Measurements from ENCODE around the gene ACAA1.
A peak's percentile ranks its signal among the peaks of the same experiment; 100 is the strongest.
"Not testable (repeated sequence)": the region's sequence is repeated elsewhere in the genome, so short reads cannot be mapped to it uniquely, and the experiment has no call there.

Gene ACAA1

DNA sequence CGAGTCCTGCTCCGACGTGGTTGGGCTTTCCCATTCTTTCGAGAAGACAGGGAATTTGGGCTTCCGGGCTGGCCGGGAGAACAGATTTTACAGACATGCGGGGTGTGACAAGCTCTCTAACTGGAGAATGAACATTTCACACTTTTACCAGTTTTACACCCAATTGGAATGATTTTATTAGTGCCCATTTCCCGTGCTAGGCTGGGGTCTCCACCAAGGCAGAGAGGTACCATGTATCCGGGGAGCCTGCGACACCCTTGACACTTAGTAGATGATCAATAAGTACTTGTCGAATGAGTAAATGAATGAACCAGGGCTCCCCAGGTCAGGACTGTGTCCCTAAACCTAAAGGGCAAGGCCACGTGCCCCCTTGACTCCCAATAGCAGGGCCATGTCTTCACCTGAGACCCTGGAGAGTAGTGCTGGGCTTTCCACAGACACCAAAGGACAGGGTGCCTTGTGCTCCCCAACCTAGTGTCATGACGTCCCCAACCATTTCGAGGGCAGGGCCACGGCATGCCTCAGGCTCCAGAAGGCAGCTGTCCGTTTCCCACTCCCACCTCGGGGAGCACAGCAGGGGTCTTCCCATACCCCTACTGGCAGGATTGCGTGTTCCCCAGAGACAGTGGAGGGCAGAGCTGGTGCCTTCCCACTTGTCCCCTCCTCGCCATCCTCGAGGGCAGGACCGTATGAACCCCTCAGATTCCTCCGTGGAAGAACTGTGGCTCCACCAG is 855 bp upstream of the ACAA1 start:
- peak in 1 of 2 donors; percentile 71 for DNase-seq

DNA sequence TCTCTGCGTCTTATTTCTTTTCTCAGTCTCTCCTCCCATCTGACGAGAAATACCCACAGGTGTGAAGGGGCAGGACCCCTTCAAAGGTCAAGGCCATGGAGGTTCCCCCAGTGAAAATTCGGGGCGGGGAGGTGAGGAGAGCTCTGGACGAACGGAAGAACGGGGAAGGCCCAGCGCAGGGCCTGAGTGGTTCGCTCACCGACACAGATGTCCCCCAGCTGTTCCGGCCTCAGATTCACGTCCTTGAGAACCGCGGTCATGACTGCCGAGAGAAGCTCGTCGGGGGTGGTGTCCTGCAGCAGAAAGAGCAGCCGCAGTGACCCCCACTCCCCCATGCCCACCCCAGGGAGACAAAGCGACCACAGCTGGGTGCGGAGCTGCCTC is 542 bp downstream of the ACAA1 start:
- Histone ChIP-seq H3K4me1 (peaks cover 0 to 67% (median 37%) of the 10 kb centered on the region in 4 donors), H3K4me3 (peak overlapping the region; percentile 90 to 97), H3K27ac (peak overlapping the region; percentile 88 to 89), H3K36me3 (peaks cover 27 to 42% (median 33%) of the 10 kb centered on the region in 3 donors), H3K27me3 (no peaks in the 10 kb centered on the region), H3K9me3 (no peaks in the 10 kb centered on the region)
- TF ChIP-seq, protein P1, sequence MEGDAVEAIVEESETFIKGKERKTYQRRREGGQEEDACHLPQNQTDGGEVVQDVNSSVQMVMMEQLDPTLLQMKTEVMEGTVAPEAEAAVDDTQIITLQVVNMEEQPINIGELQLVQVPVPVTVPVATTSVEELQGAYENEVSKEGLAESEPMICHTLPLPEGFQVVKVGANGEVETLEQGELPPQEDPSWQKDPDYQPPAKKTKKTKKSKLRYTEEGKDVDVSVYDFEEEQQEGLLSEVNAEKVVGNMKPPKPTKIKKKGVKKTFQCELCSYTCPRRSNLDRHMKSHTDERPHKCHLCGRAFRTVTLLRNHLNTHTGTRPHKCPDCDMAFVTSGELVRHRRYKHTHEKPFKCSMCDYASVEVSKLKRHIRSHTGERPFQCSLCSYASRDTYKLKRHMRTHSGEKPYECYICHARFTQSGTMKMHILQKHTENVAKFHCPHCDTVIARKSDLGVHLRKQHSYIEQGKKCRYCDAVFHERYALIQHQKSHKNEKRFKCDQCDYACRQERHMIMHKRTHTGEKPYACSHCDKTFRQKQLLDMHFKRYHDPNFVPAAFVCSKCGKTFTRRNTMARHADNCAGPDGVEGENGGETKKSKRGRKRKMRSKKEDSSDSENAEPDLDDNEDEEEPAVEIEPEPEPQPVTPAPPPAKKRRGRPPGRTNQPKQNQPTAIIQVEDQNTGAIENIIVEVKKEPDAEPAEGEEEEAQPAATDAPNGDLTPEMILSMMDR (IDR thresholded peaks at IDR 0.05): no peak
- no peak for DNase-seq
- intact Hi-C loops (cut with DNase I; ENCODE audit: low total_unique reads): loop anchor here (10.0 kb wide), 1 partner anchor 102 kb away; the partner anchor contains the start of gene DLEC1

More for the DNA sequence above, 855 bp upstream of the ACAA1 start:
- Histone ChIP-seq H3K4me1 (peaks cover 0 to 62% (median 35%) of the 10 kb centered on the region in 4 donors), H3K4me3 (peak overlapping the region; percentile 90 to 97), H3K27me3 (no peaks in the 10 kb centered on the region), H3K36me3 (peaks cover 24 to 42% (median 32%) of the 10 kb centered on the region in 3 donors), H3K27ac (peak overlapping the region; percentile 88 to 89), H3K9me3 (no peaks in the 10 kb centered on the region)
- TF ChIP-seq, protein P1 (IDR thresholded peaks at IDR 0.05): no peak
- intact Hi-C loops (cut with DNase I; ENCODE audit: low total_unique reads): loop anchor here (2.0 to 10.0 kb wide), 2 partner anchors 27 to 103 kb away; partner anchors contain the start of genes DLEC1 and OXSR1

DNA sequence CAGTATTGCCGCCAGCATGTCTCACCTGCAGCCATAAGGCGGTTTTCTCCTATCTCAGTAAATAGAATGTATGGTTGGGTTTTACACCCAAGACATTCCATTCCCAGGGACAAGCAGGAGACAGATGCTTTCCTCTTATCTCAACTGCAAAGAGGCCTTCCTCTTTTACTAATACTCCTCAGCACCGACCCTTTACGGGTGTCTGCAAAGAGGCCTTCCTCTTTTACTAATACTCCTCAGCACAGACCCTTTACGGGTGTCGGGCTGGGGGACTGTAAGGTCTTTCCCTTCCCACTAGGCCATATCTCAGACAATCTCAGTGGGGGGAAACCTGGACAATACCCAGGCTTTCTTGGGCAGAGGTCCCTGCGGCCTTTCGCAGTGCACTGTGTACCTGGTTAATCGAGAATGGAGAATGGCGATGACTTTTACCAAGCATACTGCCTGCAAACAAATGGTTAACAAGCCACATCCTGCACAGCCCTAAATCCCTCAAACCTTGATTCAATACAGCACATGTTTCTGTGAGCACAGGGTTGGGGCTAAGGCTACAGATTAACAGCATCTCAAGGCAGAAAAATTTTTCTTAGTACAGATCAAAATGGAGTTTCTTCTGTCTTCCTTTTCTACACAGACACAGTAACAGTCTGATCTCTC is 1.2 kb downstream of the ACAA1 start:
- peak overlapping the region; percentile 88 to 89 for H3K27ac ChIP-seq
- H3K9me3 ChIP-seq, H3K27me3 ChIP-seq, DNase-seq: not testable (repeated sequence)
- intact Hi-C loops (cut with DNase I; ENCODE audit: low total_unique reads): loop anchor here (10.0 kb wide), 1 partner anchor 101 kb away; the partner anchor contains the start of gene DLEC1
- peak overlapping the region; percentile 90 to 97 for H3K4me3 ChIP-seq
- peaks cover 30 to 42% (median 35%) of the 10 kb centered on the region in 3 donors for H3K36me3 ChIP-seq
- H3K4me1 ChIP-seq: peaks cover 0 to 66% (median 37%) of the 10 kb centered on the region in 4 donors

DNA sequence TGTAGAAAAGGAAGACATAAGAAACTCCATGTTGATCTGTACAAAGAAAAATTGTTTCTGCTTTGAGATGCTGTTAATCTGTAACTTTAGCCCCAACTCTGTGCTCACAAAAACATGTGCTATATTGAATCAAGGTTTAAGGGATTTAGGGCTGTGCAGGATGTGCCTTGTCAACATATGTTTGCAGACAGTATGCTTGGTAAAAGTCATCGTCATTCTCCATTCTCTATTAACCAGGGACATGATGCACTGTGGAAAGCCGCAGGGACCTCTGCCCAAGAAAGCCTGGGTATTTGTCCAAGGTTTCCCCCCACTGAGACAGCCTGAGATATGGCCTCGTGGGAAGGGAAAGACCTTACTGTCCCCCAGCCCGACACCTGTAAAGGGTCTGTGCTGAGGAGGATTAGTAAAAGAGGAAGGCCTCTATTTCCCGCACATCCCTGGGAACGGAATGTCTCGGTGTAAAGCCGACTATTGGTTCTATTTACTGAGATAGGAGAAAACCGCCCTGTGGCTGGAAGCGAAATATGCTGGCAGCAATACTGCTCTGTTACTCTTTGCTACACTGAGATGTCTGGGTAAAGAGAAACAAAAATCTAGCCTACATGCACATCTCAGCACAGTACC is 2.3 kb downstream of the ACAA1 start:
- not testable (repeated sequence) for H3K27ac ChIP-seq, H3K27me3 ChIP-seq, H3K9me3 ChIP-seq, H3K4me3 ChIP-seq, DNase-seq
- peaks cover 0 to 55% (median 32%) of the 10 kb centered on the region in 4 donors for H3K4me1 ChIP-seq
- intact Hi-C loops (cut with DNase I; ENCODE audit: low total_unique reads): loop anchor here (10.0 kb wide), 1 partner anchor 100 kb away; the partner anchor contains the start of gene DLEC1
- H3K36me3 ChIP-seq: peaks cover 39 to 51% (median 46%) of the 10 kb centered on the region in 3 donors

DNA sequence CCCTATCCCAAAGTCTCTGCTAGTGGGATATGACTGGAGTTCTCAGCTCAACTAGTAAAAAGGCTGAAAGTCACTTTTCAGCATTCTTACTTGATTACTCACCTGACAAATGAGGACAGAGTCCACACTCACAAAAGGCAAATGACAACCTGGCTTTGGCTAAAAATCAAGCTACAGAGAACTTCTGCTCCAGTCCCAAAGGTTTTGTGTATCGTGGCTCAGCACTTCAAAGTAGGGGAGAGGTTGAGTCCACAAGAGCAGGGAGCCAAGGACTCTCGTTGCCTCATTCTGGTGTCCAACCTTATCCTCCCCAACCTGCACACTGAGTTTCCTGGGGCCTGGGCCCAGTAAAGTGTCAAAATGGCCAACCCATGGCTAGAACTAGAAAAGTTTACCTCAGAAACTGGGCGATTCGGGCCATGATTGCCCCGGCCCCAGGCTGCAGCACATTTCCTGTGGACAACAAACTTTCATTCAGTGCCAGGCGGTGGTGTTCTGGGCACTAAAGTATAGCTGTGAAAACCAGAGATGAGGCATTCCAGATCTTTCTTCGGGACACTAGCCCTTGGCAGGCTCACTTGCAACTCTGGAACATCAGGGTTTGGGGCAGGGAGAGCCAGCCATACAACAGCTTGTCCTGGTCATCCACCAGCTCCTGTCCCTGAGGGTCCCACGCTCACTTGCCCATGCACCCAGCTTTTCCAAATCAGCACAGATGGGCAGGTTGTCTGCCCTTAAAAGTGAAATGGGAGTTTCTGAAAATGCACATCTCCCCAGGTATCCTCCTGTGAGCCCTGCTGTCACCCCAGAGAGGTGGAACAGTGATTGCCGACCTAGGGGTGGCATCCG is 3.1 kb downstream of the ACAA1 start:
- Histone ChIP-seq H3K27ac (no peak overlapping the region), H3K4me3 (no peak overlapping the region), H3K36me3 (peaks cover 48 to 60% (median 54%) of the 10 kb centered on the region in 3 donors), H3K9me3 (no peaks in the 10 kb centered on the region), H3K4me1 (peaks cover 0 to 48% (median 25%) of the 10 kb centered on the region in 4 donors), H3K27me3 (no peaks in the 10 kb centered on the region)
- intact Hi-C loops (cut with DNase I; ENCODE audit: low total_unique reads): loop anchor here (10.0 kb wide), 1 partner anchor 99 kb away; the partner anchor contains the start of gene DLEC1
- TF ChIP-seq, protein P1 (IDR thresholded peaks at IDR 0.05): no peak
- DNase-seq: no peak

DNA sequence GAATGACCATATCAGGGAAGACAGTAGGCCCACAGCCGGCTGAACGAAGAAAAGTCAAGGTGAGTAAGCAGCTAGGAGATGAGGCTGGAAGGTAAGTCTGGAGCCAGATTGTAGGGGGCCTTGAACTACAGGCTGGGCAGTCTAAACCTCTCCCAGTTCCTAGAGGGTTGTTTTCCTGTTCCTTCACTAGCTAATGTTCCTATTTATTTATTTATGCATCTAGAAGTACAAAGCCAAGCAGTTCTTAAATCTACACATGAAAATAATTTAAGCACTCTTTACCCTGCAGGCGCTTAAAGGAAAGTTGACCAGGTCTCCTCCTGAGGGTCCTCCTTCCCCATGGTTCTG is 3.7 kb downstream of the ACAA1 start:
- Histone ChIP-seq H3K4me3 (no peak overlapping the region), H3K4me1 (peaks cover 0 to 46% (median 24%) of the 10 kb centered on the region in 4 donors), H3K27ac (no peak overlapping the region), H3K36me3 (peaks cover 53 to 66% (median 60%) of the 10 kb centered on the region in 3 donors), H3K9me3 (no peaks in the 10 kb centered on the region), H3K27me3 (no peaks in the 10 kb centered on the region)
- intact Hi-C loops (cut with DNase I; ENCODE audit: low total_unique reads): loop anchor here (10.0 kb wide), 1 partner anchor 98 kb away; the partner anchor contains the start of gene DLEC1
- TF ChIP-seq, protein P1 (IDR thresholded peaks at IDR 0.05): no peak
- DNase-seq: no peak

All from tibial artery (tissue), 4 donors.